ENCODE data around the gene IL17REL.

The IL17REL gene

DNA sequence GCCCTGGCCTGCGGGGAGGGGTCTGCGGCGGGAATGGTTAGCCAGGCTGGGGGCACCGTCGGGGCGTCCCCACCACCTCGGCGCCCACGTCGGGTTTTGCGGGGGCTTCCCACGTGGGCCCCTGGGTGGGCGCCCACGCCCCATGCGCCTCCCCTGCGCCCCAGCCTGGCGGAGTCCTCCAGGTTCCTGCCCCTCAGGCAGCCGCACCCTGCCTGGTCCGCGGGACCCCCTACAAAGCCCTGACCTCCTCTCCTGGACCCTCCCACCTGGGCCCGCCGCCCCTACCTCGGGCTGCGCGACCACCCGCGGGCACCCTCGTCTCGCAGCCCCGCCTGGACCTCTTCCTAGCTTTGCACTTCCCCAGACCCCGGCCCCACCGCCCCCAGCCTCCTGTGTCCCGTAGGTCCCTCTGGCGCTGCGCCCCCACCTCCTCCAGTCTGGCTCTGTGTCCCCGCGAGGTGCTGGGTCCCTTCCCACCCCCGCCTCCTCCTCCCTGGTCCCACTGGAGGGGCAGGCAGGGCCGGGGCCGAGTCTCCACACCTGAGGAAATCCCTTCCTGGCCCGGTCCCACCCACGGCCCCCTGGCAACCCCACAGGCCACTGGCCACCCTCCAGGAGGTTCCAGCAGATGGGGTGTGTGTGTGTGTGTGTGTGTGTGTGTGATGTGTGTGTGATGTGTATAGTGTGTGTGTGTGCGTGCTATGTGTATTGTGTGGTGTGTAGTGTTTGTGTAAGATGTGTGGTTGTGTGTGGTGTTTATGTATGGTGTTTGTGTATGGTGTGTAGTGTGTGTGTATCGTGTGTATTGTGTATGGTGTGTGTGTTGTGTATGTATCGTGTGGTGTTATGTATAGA lies 40.2 kb downstream of the IL17REL start:
- H3K9ac ChIP-seq (ENCODE audit: low read depth in 1 of 2, low read length in 2 of 2), result peak overlapping the region in 1 of 2 donors; percentile 76
- H3K4me1 ChIP-seq (ENCODE audit: control insufficient read depth in 2 of 2, insufficient read depth in 2 of 2, low read length in 2 of 2), result peaks cover 22 to 24% of the 10 kb centered on the region in 2 donors
- H3K27me3 ChIP-seq (ENCODE audit: control insufficient read depth in 2 of 2, insufficient read depth in 2 of 2, low read length in 2 of 2), result no peaks in the 10 kb centered on the region
- no peaks in the 10 kb centered on the region for H3K36me3 ChIP-seq (ENCODE audit: control insufficient read depth in 2 of 2, insufficient read depth in 2 of 2, low read length in 2 of 2)
- no peak overlapping the region for H3K4me3 ChIP-seq (ENCODE audit: low read length in 2 of 2)
- no peak overlapping the region for H3K27ac ChIP-seq (ENCODE audit: low read depth in 2 of 2, low read length in 2 of 2)
- no peaks in the 10 kb centered on the region for H3K9me3 ChIP-seq (ENCODE audit: control insufficient read depth in 2 of 2, low read length in 2 of 2)

- no peaks in the 10 kb centered on the region for H3K36me3 ChIP-seq (ENCODE audit: control insufficient read depth in 2 of 2, insufficient read depth in 2 of 2, low read length in 2 of 2)
- H3K4me3 ChIP-seq (ENCODE audit: low read length in 2 of 2), result peak overlapping the region; percentile 50 to 57
- H3K27ac ChIP-seq (ENCODE audit: low read depth in 2 of 2, low read length in 2 of 2), result peak overlapping the region; percentile 81 to 90
- H3K27me3 ChIP-seq (ENCODE audit: control insufficient read depth in 2 of 2, insufficient read depth in 2 of 2, low read length in 2 of 2), result no peaks in the 10 kb centered on the region
- peaks cover 25 to 26% of the 10 kb centered on the region in 2 donors for H3K4me1 ChIP-seq (ENCODE audit: control insufficient read depth in 2 of 2, insufficient read depth in 2 of 2, low read length in 2 of 2)
- no peaks in the 10 kb centered on the region for H3K9me3 ChIP-seq (ENCODE audit: control insufficient read depth in 2 of 2, low read length in 2 of 2)
- H3K9ac ChIP-seq (ENCODE audit: low read depth in 1 of 2, low read length in 2 of 2), result peak overlapping the region; percentile 41 to 76
Measured at GRCh38 chr22:49971232-49972162, 41.1 kb downstream of the IL17REL start.

GRCh38 chr22:49970528-49971231 lies 41.9 kb downstream of the IL17REL start:
- Histone ChIP-seq H3K36me3 (ENCODE audit: control insufficient read depth in 2 of 2, insufficient read depth in 2 of 2, low read length in 2 of 2) (no peaks in the 10 kb centered on the region), H3K4me3 (ENCODE audit: low read length in 2 of 2) (peak overlapping the region; percentile 48 to 57), H3K9ac (ENCODE audit: low read depth in 1 of 2, low read length in 2 of 2) (peak overlapping the region; percentile 41 to 76), H3K27ac (ENCODE audit: low read depth in 2 of 2, low read length in 2 of 2) (peak overlapping the region; percentile 81 to 90), H3K4me1 (ENCODE audit: control insufficient read depth in 2 of 2, insufficient read depth in 2 of 2, low read length in 2 of 2) (peaks cover 28 to 29% of the 10 kb centered on the region in 2 donors), H3K27me3 (ENCODE audit: control insufficient read depth in 2 of 2, insufficient read depth in 2 of 2, low read length in 2 of 2) (no peaks in the 10 kb centered on the region), H3K9me3 (ENCODE audit: control insufficient read depth in 2 of 2, low read length in 2 of 2) (no peaks in the 10 kb centered on the region)

DNA sequence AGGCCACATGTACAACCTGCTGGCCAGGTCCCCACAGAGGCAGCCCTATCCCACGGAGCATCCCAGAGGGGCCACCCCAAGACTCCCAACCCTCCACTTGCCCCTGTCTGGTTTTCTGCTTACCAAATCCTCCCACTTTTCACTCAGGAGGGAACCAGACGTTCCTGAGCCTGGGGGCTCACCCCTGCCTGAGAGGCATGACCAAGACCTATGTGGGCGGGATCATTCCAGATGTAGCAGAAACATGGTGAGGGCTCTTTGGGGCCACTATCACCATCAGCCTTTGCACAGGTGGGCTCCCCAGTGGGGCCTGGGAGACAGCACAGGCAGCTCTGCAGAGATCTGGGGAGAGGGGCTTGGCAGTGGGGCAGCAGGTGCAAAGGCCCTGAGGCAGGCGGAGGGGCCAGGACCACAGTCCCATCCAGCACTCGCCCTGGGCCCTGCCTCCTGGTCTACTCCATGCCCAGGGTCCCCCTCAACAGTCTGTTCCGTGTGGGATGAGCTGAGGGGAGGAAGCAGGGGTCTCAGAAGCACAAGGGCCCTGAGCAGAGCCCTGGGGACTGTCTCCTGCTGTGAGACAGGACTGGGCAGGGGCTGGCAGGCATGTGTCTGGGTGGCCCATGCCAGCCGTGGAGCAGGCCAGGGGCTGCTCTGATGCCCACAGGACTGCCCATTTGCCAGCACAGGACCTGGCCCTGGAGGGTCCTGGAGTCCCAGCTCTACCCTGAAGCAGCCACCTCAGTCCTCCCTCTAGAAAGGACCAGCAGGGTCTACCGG lies 42.6 kb downstream of the IL17REL start:
- Histone ChIP-seq H3K27ac (ENCODE audit: low read depth in 2 of 2, low read length in 2 of 2) (peak overlapping the region; percentile 67 to 90), H3K9me3 (ENCODE audit: control insufficient read depth in 2 of 2, low read length in 2 of 2) (no peaks in the 10 kb centered on the region), H3K4me3 (ENCODE audit: low read length in 2 of 2) (peak overlapping the region; percentile 2 to 48), H3K4me1 (ENCODE audit: control insufficient read depth in 2 of 2, insufficient read depth in 2 of 2, low read length in 2 of 2) (peaks cover 24 to 26% of the 10 kb centered on the region in 2 donors), H3K9ac (ENCODE audit: low read depth in 1 of 2, low read length in 2 of 2) (peak overlapping the region in 1 of 2 donors; percentile 7), H3K36me3 (ENCODE audit: control insufficient read depth in 2 of 2, insufficient read depth in 2 of 2, low read length in 2 of 2) (no peaks in the 10 kb centered on the region), H3K27me3 (ENCODE audit: control insufficient read depth in 2 of 2, insufficient read depth in 2 of 2, low read length in 2 of 2) (no peaks in the 10 kb centered on the region)

GRCh38 chr22:49968831-49969661 lies 43.5 kb downstream of the IL17REL start:
- Histone ChIP-seq H3K9ac (ENCODE audit: low read depth in 1 of 2, low read length in 2 of 2) (no peak overlapping the region), H3K4me1 (ENCODE audit: control insufficient read depth in 2 of 2, insufficient read depth in 2 of 2, low read length in 2 of 2) (peaks cover 27 to 29% of the 10 kb centered on the region in 2 donors), H3K27me3 (ENCODE audit: control insufficient read depth in 2 of 2, insufficient read depth in 2 of 2, low read length in 2 of 2) (no peaks in the 10 kb centered on the region), H3K9me3 (ENCODE audit: control insufficient read depth in 2 of 2, low read length in 2 of 2) (no peaks in the 10 kb centered on the region), H3K36me3 (ENCODE audit: control insufficient read depth in 2 of 2, insufficient read depth in 2 of 2, low read length in 2 of 2) (peaks cover 5 to 8% of the 10 kb centered on the region in 2 donors), H3K4me3 (ENCODE audit: low read length in 2 of 2) (no peak overlapping the region), H3K27ac (ENCODE audit: low read depth in 2 of 2, low read length in 2 of 2) (no peak overlapping the region)

- H3K9me3 ChIP-seq (ENCODE audit: control insufficient read depth in 2 of 2, low read length in 2 of 2), result no peaks in the 10 kb centered on the region
- H3K4me1 ChIP-seq (ENCODE audit: control insufficient read depth in 2 of 2, insufficient read depth in 2 of 2, low read length in 2 of 2), result peaks cover 32 to 34% of the 10 kb centered on the region in 2 donors
- H3K36me3 ChIP-seq (ENCODE audit: control insufficient read depth in 2 of 2, insufficient read depth in 2 of 2, low read length in 2 of 2), result peaks cover 11 to 14% of the 10 kb centered on the region in 2 donors
- H3K9ac ChIP-seq (ENCODE audit: low read depth in 1 of 2, low read length in 2 of 2), result no peak overlapping the region
- no peaks in the 10 kb centered on the region for H3K27me3 ChIP-seq (ENCODE audit: control insufficient read depth in 2 of 2, insufficient read depth in 2 of 2, low read length in 2 of 2)
- H3K27ac ChIP-seq (ENCODE audit: low read depth in 2 of 2, low read length in 2 of 2), result peak overlapping the region in 1 of 2 donors; percentile 72
- H3K4me3 ChIP-seq (ENCODE audit: low read length in 2 of 2), result no peak overlapping the region
Measured at GRCh38 chr22:49968313-49968830, 44.2 kb downstream of the IL17REL start.

DNA sequence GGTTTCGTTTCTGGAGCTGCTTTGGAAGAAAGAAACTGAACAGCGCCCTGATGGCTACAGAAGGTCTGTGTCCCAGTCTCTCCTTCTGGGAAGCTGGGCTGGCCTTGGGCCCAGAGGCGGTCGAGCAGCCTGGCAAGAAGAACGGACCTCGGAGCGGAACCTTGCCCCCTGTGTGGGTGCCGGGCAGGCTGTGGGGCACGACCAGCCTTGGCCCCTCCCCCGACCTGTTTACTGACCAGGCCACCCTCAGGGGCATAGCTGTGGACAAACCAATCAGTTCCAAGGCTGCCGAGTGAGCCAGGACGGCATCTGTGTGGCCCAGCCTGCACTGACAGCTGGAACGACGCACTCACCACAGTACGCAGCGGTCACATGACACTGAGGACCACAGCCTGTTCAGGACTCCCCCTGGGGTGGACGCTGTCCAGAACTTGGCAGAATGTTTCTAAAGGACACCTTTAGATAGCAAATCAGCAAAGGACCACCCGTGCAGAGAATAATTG lies 44.8 kb downstream of the IL17REL start:
- peak overlapping the region in 1 of 2 donors; percentile 37 for H3K9ac ChIP-seq (ENCODE audit: low read depth in 1 of 2, low read length in 2 of 2)
- peaks cover 38 to 39% of the 10 kb centered on the region in 2 donors for H3K4me1 ChIP-seq (ENCODE audit: control insufficient read depth in 2 of 2, insufficient read depth in 2 of 2, low read length in 2 of 2)
- H3K27ac ChIP-seq (ENCODE audit: low read depth in 2 of 2, low read length in 2 of 2), result peak overlapping the region; percentile 56 to 72
- H3K27me3 ChIP-seq (ENCODE audit: control insufficient read depth in 2 of 2, insufficient read depth in 2 of 2, low read length in 2 of 2), result no peaks in the 10 kb centered on the region
- H3K9me3 ChIP-seq (ENCODE audit: control insufficient read depth in 2 of 2, low read length in 2 of 2), result no peaks in the 10 kb centered on the region
- no peak overlapping the region for H3K4me3 ChIP-seq (ENCODE audit: low read length in 2 of 2)
- H3K36me3 ChIP-seq (ENCODE audit: control insufficient read depth in 2 of 2, insufficient read depth in 2 of 2, low read length in 2 of 2), result peaks cover 16 to 20% of the 10 kb centered on the region in 2 donors

DNA sequence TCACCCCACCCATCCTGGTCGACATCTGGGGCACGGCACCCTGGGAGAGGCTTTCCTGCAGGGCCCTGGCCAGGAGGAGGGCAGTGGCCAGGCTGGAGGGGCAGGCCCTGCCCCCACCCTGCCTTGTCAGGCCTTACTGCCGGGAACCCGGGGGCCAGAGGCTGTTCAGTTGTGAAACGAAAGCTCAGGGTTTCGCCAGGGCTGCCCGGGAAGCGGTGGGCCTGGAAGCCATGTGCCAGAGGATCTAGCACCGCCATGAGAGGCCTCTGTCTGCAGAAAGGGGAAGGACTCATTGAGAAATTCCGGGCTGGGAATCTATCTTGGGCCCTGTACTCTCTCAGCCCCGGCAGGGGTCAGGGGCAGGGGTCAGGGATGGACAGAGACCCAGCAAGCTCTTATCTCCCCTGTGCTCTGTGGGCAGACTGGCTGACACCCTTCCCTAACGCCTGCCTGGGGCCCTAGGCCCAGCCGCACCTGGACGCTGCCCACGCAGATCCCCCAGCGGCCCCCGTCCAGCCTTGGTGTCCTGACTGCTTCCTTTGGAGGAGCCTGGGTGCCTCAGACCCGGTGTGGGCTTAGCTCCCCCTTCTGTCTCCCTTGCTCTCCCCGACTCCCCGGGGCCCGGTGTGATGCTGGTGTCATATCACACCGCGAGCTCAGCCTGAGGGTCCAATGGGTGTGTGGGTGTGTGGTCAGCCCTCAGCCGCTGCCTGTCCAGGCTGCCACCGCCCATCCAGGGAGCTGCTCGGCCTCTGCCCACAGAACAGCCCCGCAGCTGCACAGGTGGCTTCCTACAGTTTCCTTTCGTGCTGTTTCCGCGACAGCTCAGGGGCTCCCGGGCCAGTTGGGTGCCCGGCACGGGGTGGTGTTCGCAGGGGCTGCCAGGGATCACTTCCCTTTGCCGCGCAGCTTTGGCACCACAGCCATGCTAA lies 45.5 kb downstream of the IL17REL start:
- Histone ChIP-seq H3K27me3 (ENCODE audit: control insufficient read depth in 2 of 2, insufficient read depth in 2 of 2, low read length in 2 of 2) (no peaks in the 10 kb centered on the region), H3K9ac (ENCODE audit: low read depth in 1 of 2, low read length in 2 of 2) (peak overlapping the region in 1 of 2 donors; percentile 37), H3K27ac (ENCODE audit: low read depth in 2 of 2, low read length in 2 of 2) (peak overlapping the region; percentile 56 to 72), H3K4me3 (ENCODE audit: low read length in 2 of 2) (no peak overlapping the region), H3K4me1 (ENCODE audit: control insufficient read depth in 2 of 2, insufficient read depth in 2 of 2, low read length in 2 of 2) (peaks cover 42 to 43% of the 10 kb centered on the region in 2 donors), H3K36me3 (ENCODE audit: control insufficient read depth in 2 of 2, insufficient read depth in 2 of 2, low read length in 2 of 2) (peaks cover 20 to 21% of the 10 kb centered on the region in 2 donors), H3K9me3 (ENCODE audit: control insufficient read depth in 2 of 2, low read length in 2 of 2) (no peaks in the 10 kb centered on the region)

Data from mucosa of rectum (tissue), 2 donors.